GM18505 (cell line): ENCODE results near the gene EME2.

ENCODE experiments used
- ATAC-seq: cut with Tn5 transposase; IDR thresholded peaks from one replicate; pipeline ENCODE4 v1.9.1; 2021; ENCODE audit not compliant: unreplicated experiment
- POLR2A ChIP-seq: IDR thresholded peaks from 4 replicates; pipeline ENCODE4 v1.6.1; 2011; ENCODE audit warnings: borderline replicate concordance; ENCODE audit not compliant: insufficient read depth, insufficient read length; ENCODE audit errors: extremely low read depth

Gene EME2

DNA sequence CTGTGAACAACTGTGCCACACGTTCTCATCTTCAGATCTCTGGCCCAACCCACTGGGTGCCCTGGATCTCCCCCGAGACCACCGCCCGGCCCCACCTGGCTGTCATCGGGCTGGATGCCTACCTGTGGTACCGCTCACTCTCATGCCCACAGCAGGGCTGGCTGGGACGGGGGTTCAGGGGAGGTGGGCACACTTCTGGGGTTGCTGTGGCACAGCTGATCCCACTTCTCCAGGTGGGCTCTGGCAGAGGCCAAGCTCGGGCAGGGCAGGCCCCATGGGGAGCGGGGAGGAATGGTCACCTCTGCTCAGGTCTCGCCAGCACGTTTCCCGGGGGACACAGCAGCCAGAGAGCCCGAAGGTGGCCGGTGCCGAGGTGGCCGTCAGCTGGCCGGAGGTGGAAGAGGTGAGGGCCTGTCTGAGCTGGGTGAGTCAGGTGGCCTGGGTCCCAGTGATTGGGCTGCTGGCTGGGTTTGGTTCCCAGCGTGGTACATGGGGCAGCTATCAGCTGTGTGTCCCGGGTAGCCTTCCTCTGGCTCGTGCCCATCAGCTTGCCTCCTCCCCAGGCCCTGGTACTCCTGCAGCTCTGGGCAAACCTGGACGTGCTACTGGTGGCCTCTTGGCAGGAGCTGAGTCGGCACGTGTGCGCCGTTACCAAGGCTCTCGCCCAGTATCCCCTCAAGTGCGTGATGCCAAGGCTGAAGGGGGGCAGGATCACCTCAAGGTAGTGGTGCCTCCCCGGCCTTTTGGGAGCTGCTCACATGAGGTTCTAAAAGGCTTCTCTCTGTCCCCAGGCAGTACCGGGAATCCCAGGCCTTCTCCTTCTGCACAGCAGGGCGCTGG, 2.6 kb downstream of the EME2 start:
- TF ChIP-seq POLR2A: no peak

DNA sequence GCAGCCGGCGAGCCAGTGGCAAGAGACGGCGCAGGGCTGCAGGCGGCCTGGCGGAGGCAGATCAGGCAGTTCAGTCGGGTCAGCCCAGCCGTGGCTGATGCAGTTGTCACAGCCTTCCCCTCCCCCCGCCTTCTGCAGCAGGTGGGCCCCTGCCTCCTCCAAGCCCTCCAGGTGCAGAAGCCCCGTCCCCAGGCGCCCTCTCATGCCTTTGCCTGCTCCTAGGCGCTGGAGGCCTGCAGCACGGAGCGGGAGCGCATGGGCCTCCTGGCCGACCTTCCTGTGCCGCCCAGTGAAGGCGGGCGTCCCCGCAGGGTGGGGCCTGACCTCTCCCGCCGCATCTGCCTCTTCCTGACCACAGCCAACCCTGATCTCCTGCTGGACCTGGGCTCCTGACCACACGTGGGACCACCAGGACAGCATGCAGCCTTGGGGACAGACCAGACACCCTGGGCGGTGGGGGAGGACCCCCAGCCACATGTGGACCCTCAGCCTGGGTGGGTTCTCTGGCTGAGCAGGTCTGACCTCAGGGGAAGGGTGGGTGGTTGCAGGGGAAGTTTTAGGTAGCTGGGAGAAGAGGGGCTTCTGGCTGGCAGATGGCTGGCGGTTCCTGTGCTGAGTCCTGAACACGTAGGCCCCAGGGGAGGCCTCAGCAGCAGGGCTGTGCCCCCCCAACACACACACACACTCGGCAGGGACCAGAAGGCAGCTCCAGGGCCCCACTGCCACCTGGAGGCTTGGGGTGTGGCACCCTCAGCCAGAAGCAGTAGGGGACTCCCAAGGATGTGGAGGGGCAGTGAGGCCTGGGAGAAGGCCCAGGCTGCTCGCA, 3.4 kb downstream of the EME2 start:
- TF ChIP-seq POLR2A: no peak
- ATAC-seq: no peak

More for the DNA sequence above, 2.6 kb downstream of the EME2 start:
- ATAC-seq: no peak

DNA sequence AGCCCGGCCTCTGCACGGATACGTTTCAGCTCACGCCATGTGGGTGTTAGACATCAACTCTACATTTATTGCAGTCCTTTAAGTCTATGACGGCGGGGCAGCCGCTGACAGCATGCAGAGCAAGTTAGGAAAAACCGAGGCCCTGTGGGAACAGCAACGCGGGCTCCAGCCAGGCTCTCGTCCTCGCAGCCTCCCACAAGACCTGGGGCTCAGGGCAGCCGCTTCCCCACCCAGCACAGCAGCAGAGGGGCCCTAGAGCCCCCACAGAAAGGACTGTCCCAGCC, 4.0 kb downstream of the EME2 start:
- ATAC-seq: no peak
- no peak for TF ChIP-seq POLR2A

GRCh38 chr16:1776991-1777374, 4.4 kb downstream of the EME2 start:
- no peak for TF ChIP-seq POLR2A
- ATAC-seq: no peak

DNA sequence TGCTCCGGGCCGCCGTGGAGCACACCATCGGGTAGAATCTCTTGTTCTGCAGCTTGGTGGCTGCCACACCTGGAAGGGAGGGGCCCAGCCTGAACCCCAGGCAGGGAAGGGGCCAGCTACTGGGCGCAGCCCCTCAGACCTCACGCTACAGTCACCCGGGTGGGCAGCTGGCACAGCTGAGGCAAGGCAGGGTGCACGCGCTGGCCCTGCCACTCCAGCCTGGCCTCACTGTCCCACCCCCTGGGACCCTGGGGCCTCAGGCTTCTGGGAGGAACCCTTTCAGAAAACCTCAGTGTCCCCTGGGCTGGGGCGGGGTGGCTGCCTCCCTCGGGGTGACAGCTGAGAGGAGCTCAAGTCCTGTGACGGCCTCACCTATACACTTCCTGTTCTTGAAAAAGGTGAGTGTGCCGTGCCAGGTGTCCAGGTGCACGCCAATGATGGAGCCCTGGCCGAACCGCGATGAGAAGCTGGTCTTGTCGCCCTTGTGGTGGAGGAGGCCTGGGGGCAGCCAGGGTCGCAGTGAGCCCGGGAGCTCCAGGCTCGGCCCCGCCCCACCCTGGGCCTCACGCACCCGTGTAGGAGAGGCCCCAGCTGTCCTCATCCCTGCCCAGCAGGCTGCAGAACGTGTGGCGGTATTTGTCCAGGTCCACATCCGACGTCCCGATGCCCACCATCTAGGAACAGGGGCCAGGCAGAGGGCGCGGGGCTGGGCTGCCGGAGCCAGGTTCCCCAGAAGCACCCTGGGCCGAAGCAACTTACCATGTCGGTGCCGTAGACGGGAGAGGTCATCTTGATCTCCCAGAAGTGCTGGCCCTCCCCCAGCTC, 5.0 kb downstream of the EME2 start:
- ATAC-seq: no peak
- TF ChIP-seq POLR2A: no peak

DNA sequence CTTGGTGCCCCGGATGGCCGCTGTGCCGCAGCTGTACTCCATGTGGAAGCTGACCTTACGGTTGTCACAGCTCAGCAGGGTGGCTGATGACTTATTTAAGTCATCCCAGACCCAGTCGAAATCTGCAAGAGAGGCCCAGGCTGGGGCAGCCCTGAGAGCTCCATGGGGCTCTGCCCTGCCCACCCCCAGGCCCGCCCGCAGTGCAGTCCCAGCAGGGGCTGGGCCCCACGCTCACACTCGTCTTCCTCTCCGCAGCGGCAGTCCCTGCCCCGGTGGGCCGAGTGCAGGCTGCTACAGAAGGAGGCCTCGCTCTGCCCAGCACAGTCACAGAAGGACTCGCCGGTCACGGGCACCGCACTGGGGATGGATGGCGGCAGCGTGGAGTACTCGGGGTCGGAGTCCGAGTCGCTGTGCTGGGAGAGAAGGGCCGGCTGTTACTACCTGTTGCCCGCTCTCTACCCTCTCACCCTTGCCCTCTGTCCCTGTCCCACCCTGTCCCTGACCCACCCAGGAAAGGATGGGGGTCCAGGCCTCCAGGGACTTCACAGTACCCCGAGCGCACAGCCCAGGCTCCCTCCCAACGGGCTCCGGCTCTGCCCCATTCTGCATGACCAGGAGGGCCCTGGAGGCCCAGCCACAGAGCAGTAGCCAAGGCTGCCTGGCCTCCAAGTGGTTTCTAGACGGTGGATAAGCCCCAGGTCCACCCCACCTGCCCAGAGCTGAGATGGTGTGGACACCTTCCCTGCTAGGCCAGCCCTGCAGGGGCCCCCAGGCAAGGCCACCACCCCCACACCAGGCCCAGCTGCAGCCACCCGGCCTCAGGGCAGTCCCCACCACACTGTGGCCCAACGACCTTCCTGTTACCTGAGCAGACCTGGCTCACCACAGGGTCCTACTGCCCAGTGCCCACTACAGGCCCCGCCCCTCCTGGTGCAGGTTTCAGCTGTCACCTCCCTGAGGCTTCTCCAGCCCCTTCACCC, 5.9 kb downstream of the EME2 start:
- no peak for TF ChIP-seq POLR2A
- ATAC-seq: no peak

DNA sequence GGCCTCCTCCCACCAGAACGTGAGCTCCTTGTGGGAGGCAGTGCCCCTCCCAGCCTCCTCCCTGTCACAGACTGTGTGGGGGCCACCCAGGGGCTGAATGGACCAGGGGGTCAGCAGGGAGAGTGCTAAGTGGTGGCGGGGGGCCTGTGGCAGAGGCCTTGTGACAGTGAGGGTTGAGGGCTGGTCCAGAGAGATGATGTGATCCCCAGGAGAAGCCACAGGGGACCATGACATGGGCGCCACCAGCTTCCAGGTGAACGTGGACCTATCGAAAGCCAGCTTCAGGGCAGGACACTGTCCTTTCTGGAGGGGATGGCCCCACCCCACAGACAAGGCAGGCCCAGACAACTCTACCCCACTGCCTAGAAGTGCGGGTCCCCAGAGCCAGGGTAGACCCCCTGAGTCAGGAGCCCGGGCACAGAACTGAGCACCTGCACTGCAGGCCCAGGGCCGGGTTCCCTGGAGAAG, 6.7 kb downstream of the EME2 start:
- no peak for ATAC-seq
- no peak for TF ChIP-seq POLR2A

DNA sequence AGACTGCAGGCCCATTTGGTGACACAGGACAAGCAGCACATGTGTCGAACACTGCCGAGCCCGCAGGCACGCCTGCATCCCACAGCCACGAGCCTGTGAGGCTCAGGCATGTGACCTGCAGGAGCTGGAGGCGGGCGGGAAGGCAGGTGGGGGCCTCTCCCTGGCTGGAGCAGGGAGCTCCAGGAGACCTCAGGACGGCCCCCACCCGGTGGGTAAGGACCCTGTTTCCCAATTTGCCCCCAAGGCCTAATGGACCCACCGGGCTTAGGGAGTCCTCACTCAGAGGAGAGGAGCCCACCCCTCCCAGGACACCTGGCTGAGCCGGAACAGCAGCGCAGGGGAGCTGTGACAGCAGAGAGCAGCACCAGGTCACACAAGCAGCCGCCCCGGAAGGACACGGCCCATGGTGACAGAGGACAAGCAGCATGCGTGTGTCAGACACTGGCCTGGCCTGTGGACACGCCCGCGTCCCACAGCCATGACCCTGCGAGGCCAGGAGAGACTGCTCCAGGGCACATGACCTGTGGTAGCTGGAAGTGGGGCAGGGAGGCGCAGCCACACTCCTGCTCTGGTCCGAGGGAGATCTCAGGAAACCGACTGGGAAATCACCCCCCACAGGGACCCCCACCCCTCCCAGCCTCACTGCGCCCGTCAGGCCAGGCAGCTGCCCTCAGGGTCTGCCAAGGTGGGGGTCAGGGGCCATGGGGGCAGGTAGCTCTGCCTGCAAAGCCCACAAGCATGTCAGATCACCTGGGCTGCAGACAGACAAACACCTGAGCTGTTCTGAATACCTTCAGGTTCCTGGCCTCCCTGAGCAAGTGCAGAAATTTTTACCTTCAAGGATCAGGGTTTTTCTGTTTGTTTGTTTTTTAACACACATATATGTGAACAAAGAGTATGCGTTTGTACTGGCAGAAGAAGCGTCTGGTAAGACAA, 7.4 kb downstream of the EME2 start:
- ATAC-seq: no peak
- TF ChIP-seq POLR2A: no peak

DNA sequence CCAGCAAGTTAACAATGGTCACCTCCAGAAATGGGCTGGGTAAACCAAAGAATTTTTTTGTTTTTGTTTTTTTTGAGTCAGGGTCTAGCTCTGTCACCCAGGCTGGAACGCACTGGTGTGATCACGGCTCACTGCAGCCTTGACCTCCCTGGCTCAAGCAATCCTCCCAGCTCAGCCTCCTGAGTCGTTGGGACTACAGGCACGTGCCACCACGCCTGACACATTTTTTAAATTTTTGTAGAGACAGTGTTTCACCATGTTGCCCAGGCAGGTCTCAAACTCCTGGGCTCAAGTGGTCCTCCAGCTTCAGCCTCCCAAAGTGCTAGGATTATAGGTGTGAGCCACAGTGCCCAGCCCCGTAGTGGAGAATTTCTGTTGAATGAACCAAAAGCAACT, 8.1 kb downstream of the EME2 start:
- ATAC-seq: no peak
- no peak for TF ChIP-seq POLR2A

GRCh38 chr16:1781254-1781653, 8.6 kb downstream of the EME2 start:
- no peak for TF ChIP-seq POLR2A
- ATAC-seq: no peak

DNA sequence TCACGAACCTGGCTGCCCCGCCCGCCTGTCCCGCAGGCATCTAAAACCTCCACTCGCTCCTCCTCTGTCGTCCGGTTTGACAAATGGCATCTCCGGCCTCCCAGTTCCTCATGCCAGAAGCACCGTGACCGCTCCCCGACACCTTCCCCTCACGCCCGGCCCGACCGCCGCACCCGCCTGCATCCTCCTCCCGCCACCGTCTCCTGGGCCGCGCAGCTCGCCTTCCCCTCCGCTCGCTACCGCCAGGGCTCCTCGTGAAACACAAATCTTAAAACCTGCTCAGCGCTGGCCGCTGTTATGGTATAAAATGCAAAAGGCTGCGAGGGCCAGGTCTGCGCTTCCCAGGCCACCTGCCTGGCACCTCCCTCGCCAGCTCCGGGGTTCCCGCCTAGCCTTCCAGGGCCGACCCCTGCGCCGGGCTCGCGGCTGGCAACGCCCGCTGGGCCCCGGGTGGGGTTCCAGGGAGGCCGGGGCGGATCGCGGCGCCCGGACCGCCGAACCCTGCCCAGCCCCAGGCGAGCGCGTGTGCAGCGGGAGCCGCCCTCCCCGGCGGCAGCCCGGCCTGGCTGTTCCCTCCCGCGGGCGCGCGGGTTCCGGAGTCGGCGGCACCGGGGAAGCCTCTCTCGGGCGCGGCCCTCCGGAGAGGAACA, 9.3 kb downstream of the EME2 start:
- peak; percentile 16 for ATAC-seq
- no peak for TF ChIP-seq POLR2A

GRCh38 chr16:1782408-1783264, 10.0 kb downstream of the EME2 start, which contains the start of the genes NUBP2 and SPSB3:
TSS of gene NUBP2 (plus strand) at chr16:1782960. CDS start at chr16:1783021, 61 bp downstream.
TSS of gene SPSB3 (minus strand) at chr16:1782571. CDS start at chr16:1781483, 1,088 bp downstream.
- peak; percentile 68 for TF ChIP-seq POLR2A
- peak; percentile 73 for ATAC-seq
